Neural cell (in vitro differentiated cells): ENCODE measurements around the gene KRTAP20-3.

Experiments
- MXI1 ChIP-seq: fragments of 450-650 bp; conservative IDR thresholded peaks from 2 replicates; pipeline ENCODE4 v1.6.1; 2014; ENCODE audit warnings: antibody characterized with exemption, mild to moderate bottlenecking; ENCODE audit not compliant: poor library complexity, severe bottlenecking
- SMC3 ChIP-seq: fragments of 450-650 bp; conservative IDR thresholded peaks from 2 replicates; pipeline ENCODE4 v1.6.1; 2014; ENCODE audit warnings: antibody characterized with exemption, mild to moderate bottlenecking, moderate library complexity; ENCODE audit not compliant: poor library complexity
- TAF1 ChIP-seq: IDR thresholded peaks from 2 replicates; pipeline ENCODE4 v1.6.1; 2012; ENCODE audit warnings: low read depth

GRCh38 chr21:30676737-30677136 is 34.1 kb downstream of the KRTAP20-3 start:
- TF ChIP-seq TAF1 = no peak
- no peak for TF ChIP-seq MXI1
- no peak for TF ChIP-seq SMC3
